HEK293T (cell line): ENCODE measurements around the gene MIPOL1.

ENCODE experiments used
- CTCF ChIA-PET: fragments of 350-600 bp; formaldehyde crosslinking; extraction: SDS; loops from one replicate; lab custom pipeline; 2021; ENCODE audit warnings: antibody characterized with exemption, inconsistent platforms; lab: Yijun Ruan, JAX
- POLR2A ChIA-PET: fragments of 350-600 bp; formaldehyde crosslinking; extraction: SDS; loops from one replicate; lab custom pipeline; 2020; ENCODE audit warnings: antibody characterized with exemption, inconsistent platforms; lab: Yijun Ruan, JAX
- DNase-seq: peaks from one replicate; pipeline ENCODE4 v3.0.0; 2012; ENCODE audit warnings: mixed read lengths; ENCODE audit errors: extremely low spot score
- ARNT ChIP-seq: fragments of 450-650 bp; IDR thresholded peaks from 2 replicates; pipeline ENCODE4 v1.6.1; 2017; ENCODE audit warnings: mild to moderate bottlenecking
- BHLHE40 ChIP-seq: fragments of 450-650 bp; IDR thresholded peaks from 2 replicates; pipeline ENCODE4 v1.6.1; 2016; ENCODE audit warnings: mild to moderate bottlenecking, moderate library complexity, borderline replicate concordance
- CTBP1 ChIP-seq: fragments of 450-650 bp; IDR thresholded peaks from 2 replicates; pipeline ENCODE4 v1.6.1; 2016; ENCODE audit warnings: borderline replicate concordance
- ELF4 ChIP-seq: fragments of 450-650 bp; IDR thresholded peaks from 2 replicates; pipeline ENCODE4 v1.6.1; 2017; ENCODE audit warnings: antibody characterized with exemption
- FOXA1 ChIP-seq: fragments of 450-650 bp; IDR thresholded peaks from 2 replicates; pipeline ENCODE4 v1.6.1; 2016; ENCODE audit warnings: mild to moderate bottlenecking
- FOXK2 ChIP-seq: fragments of 450-650 bp; IDR thresholded peaks from 2 replicates; pipeline ENCODE4 v1.6.1; 2016; ENCODE audit warnings: mild to moderate bottlenecking
- FOXM1 ChIP-seq: fragments of 450-650 bp; IDR thresholded peaks from 2 replicates; pipeline ENCODE4 v1.6.1; 2017; ENCODE audit warnings: mild to moderate bottlenecking, borderline replicate concordance
- HDGF ChIP-seq: fragments of 450-650 bp; IDR thresholded peaks from 2 replicates; pipeline ENCODE4 v1.6.1; 2017; ENCODE audit warnings: antibody characterized with exemption, borderline replicate concordance
- L3MBTL2 ChIP-seq: fragments of 450-650 bp; conservative IDR thresholded peaks from 2 replicates; pipeline ENCODE4 v1.6.1; 2016; ENCODE audit warnings: mild to moderate bottlenecking
- LEF1 ChIP-seq: fragments of 450-650 bp; IDR thresholded peaks from 2 replicates; pipeline ENCODE4 v1.6.1; 2017; ENCODE audit warnings: mild to moderate bottlenecking, borderline replicate concordance
- NFRKB ChIP-seq: fragments of 450-650 bp; IDR thresholded peaks from 2 replicates; pipeline ENCODE4 v1.6.1; 2016; ENCODE audit warnings: mild to moderate bottlenecking, moderate library complexity
- PKNOX1 ChIP-seq: fragments of 450-650 bp; IDR thresholded peaks from 2 replicates; pipeline ENCODE4 v1.6.1; 2016
- SP1 ChIP-seq: fragments of 450-650 bp; IDR thresholded peaks from 2 replicates; pipeline ENCODE4 v1.6.1; 2017
- SUZ12 ChIP-seq: fragments of 450-650 bp; IDR thresholded peaks from 2 replicates; pipeline ENCODE4 v1.6.1; 2016; ENCODE audit warnings: mild to moderate bottlenecking
- TARDBP ChIP-seq: fragments of 450-650 bp; IDR thresholded peaks from 2 replicates; pipeline ENCODE4 v1.6.1; 2016
- ZNF384 ChIP-seq: fragments of 450-650 bp; IDR thresholded peaks from 2 replicates; pipeline ENCODE4 v1.6.1; 2016

The MIPOL1 gene

GRCh38 chr14:37411079-37411735 is 213.5 kb downstream of the MIPOL1 start:
- DNase-seq: no peak
- ChIA-PET POLR2A (no interaction called here), CTCF (no interaction called here)
- TF ChIP-seq NFRKB (no peak), BHLHE40 (no peak), PKNOX1 (no peak)

GRCh38 chr14:37413050-37413449 is 215.3 kb downstream of the MIPOL1 start:
- ChIA-PET POLR2A (no interaction called here), CTCF (no interaction called here)
- TF ChIP-seq FOXM1 (no peak), ARNT (no peak), BHLHE40 (no peak), HDGF (no peak), ELF4 (no peak), LEF1 (no peak), PKNOX1 (no peak), FOXK2 (no peak), NFRKB (no peak), ZNF384 (no peak), SP1 (no peak), SUZ12 (no peak)
- no peak for DNase-seq

GRCh38 chr14:37413504-37414003 is 215.8 kb downstream of the MIPOL1 start:
- TF ChIP-seq L3MBTL2 (no peak), FOXK2 (no peak), PKNOX1 (no peak), FOXA1 (no peak), ARNT (no peak), HDGF (no peak), ZNF384 (no peak)
- DNase-seq: no peak
- POLR2A ChIA-PET: no interaction called here
- CTCF ChIA-PET: no interaction called here

GRCh38 chr14:37416264-37416663 is 218.5 kb downstream of the MIPOL1 start:
- TF ChIP-seq BHLHE40 (no peak), ARNT (no peak), NFRKB (no peak), CTBP1 (no peak), FOXK2 (no peak), SUZ12 (no peak), FOXM1 (no peak), LEF1 (no peak)
- ChIA-PET CTCF (no interaction called here), POLR2A (no interaction called here)
- no peak for DNase-seq

- ChIA-PET CTCF (no interaction called here), POLR2A (no interaction called here)
- no peak for DNase-seq
- no peak for TF ChIP-seq ZNF384
Observed at GRCh38 chr14:37417151-37417550, 219.4 kb downstream of the MIPOL1 start.

- CTCF ChIA-PET: no interaction called here
- no peak for TF ChIP-seq CTBP1
- no peak for TF ChIP-seq FOXM1
- no peak for TF ChIP-seq LEF1
- no peak for TF ChIP-seq ZNF384
- no peak for TF ChIP-seq HDGF
- TF ChIP-seq TARDBP: no peak
- TF ChIP-seq SP1: no peak
- no peak for TF ChIP-seq FOXK2
- TF ChIP-seq BHLHE40: no peak
- TF ChIP-seq FOXA1: no peak
- no peak for TF ChIP-seq ARNT
- TF ChIP-seq ELF4: no peak
- no peak for TF ChIP-seq PKNOX1
- no peak for TF ChIP-seq L3MBTL2
- DNase-seq: no peak
- POLR2A ChIA-PET: no interaction called here
Observed at GRCh38 chr14:37417833-37418232, 220.1 kb downstream of the MIPOL1 start.

- ChIA-PET POLR2A (no interaction called here), CTCF (no interaction called here)
- TF ChIP-seq ELF4: no peak
- TF ChIP-seq BHLHE40: no peak
- TF ChIP-seq FOXM1: no peak
- no peak for TF ChIP-seq CTBP1
- TF ChIP-seq L3MBTL2: no peak
- no peak for TF ChIP-seq ZNF384
- no peak for TF ChIP-seq SUZ12
- no peak for TF ChIP-seq NFRKB
- TF ChIP-seq LEF1: no peak
- TF ChIP-seq ARNT: no peak
- TF ChIP-seq HDGF: no peak
- no peak for TF ChIP-seq TARDBP
- no peak for TF ChIP-seq FOXK2
- no peak for TF ChIP-seq PKNOX1
- TF ChIP-seq FOXA1: no peak
- no peak for TF ChIP-seq SP1
- no peak for DNase-seq
Observed at GRCh38 chr14:37420622-37421021, 222.9 kb downstream of the MIPOL1 start.
